PFSK-1 (cell line): Measurements from ENCODE around the gene PEAK1.

Source experiments
- FOXP2 ChIP-seq: optimal IDR thresholded peaks from 2 replicates; pipeline ENCODE3; 2011; ENCODE audit warnings: borderline replicate concordance, control low read depth, inconsistent platforms; ENCODE audit not compliant: insufficient read depth; ENCODE audit errors: extremely low read length, extremely low read depth
- POLR2AphosphoS5 ChIP-seq: IDR thresholded peaks from 2 replicates; pipeline ENCODE4 v1.6.1; 2012; ENCODE audit warnings: low read depth, mild to moderate bottlenecking, control low read depth, low read length, moderate library complexity
- REST ChIP-seq, 2 experiments: IDR thresholded peaks; 2 replicates each; pipeline versions ENCODE4 v1.6.1 to v1.8.0; 2011 to 2012; ENCODE audit warnings: low read depth in 2 of 2, low read length in 2 of 2, control low read depth in 1 of 2, inconsistent platforms in 1 of 2, mild to moderate bottlenecking in 1 of 2, moderate library complexity in 1 of 2; ENCODE audit not compliant: insufficient read depth in 1 of 2
- SIN3A ChIP-seq: IDR thresholded peaks from 2 replicates; pipeline ENCODE4 v1.6.1; 2012; ENCODE audit warnings: mild to moderate bottlenecking, low read length, moderate library complexity, borderline replicate concordance; ENCODE audit not compliant: insufficient read depth
- TAF1 ChIP-seq: IDR thresholded peaks from 2 replicates; pipeline ENCODE4 v1.6.1; 2012; ENCODE audit warnings: low read length, control low read depth, borderline replicate concordance; ENCODE audit not compliant: insufficient read depth

Gene PEAK1

GRCh38 chr15:77276096-77276495 is 143.8 kb downstream of the PEAK1 start:
- no peak for TF ChIP-seq SIN3A
- no peak for TF ChIP-seq FOXP2
- no peak for TF ChIP-seq REST (IDR thresholded peaks at IDR 0.05; ENCODE audit: insufficient read depth in 1 of 2, low read depth in 2 of 2, low read length in 2 of 2)
- no peak for TF ChIP-seq TAF1
- no peak for TF ChIP-seq POLR2AphosphoS5

GRCh38 chr15:77266708-77267386 is 153.1 kb downstream of the PEAK1 start:
- TF ChIP-seq SIN3A (no peak), REST (IDR thresholded peaks at IDR 0.05; ENCODE audit: insufficient read depth in 1 of 2, low read depth in 2 of 2, low read length in 2 of 2) (no peak), TAF1 (no peak), POLR2AphosphoS5 (no peak), FOXP2 (no peak)

- TF ChIP-seq REST (IDR thresholded peaks at IDR 0.05; ENCODE audit: insufficient read depth in 1 of 2, low read depth in 2 of 2, low read length in 2 of 2) (no peak), FOXP2 (no peak), SIN3A (no peak), POLR2AphosphoS5 (no peak), TAF1 (no peak)
Observed at GRCh38 chr15:77255385-77255784, 164.5 kb downstream of the PEAK1 start.

GRCh38 chr15:77251662-77252061 is 168.2 kb downstream of the PEAK1 start:
- TF ChIP-seq POLR2AphosphoS5: no peak
- TF ChIP-seq SIN3A: no peak
- no peak for TF ChIP-seq FOXP2
- no peak for TF ChIP-seq REST (IDR thresholded peaks at IDR 0.05; ENCODE audit: insufficient read depth in 1 of 2, low read depth in 2 of 2, low read length in 2 of 2)
- no peak for TF ChIP-seq TAF1

- no peak for TF ChIP-seq POLR2AphosphoS5
- no peak for TF ChIP-seq SIN3A
Observed at GRCh38 chr15:77247116-77247515, 172.8 kb downstream of the PEAK1 start.
